HPDE6-E6E7 (cell line): ENCODE results near the gene IRAK1.
A peak's percentile ranks its signal among the peaks of the same experiment; 100 is the strongest.

Source experiments
- DNase-seq: peaks from one replicate; pipeline ENCODE4 v3.0.0; 2011; ENCODE audit warnings: missing footprints; ENCODE audit errors: extremely low spot score

IRAK1 gene

DNA sequence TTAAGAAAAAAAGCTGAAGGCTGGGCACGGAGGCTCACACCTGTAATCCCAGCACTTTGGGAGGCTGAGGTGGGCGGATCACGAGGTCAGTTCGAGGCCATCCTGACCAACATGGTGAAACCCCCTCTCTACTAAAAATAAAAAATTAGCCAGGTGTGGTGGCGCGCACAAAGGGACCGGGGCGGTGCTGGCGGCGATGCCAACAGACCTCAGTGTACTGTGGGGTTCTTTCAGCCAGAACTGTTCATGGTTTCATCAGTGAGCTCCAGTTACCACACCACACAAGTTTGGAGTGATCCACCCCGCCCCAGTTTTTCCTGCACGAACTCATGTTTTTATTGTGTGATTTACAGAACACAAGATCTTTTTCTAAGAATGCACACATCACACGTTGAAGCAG lies 21.2 kb upstream of the IRAK1 start:
- DNase-seq: no peak

DNA sequence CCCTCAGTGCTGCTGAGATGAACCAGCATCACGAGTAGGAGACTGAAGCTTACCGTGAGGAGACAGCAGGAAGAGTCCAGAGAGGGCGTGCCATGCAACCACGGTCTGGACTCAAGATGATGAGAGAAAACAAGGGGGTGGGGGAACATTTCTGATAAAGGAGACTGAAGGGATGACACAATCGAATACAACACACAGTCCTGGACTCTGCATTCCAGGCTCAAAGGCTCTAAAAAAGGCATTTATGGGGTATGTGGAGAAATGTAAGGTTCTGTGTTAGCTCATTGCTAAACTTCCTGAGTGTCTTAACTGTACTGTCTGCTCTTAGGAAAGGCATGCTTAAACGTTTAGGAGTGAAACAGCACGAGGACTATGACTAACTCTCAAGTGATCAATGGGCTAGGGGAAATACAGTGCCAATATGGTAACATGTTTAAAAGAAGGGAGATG lies 20.6 kb upstream of the IRAK1 start:
- DNase-seq: no peak

DNA sequence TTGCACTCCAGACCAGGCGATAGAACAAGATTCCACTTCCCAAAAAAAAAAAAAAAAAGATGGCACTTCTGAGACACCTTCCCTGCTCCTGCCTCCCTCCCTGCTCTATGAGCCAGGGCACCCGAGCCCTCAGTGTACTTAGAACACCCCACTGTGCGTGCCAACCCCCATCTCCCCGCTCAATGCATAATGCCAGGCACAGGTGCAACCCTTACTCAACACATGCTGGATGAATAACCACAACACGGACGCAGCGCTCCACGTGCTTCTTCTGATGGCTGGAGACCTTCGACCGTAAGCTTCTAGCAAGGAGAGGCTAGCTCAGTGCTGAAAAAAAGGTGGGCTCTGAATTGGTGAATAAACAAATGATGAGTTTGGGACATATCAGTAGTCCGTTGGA lies 19.9 kb upstream of the IRAK1 start:
- no peak for DNase-seq

DNA sequence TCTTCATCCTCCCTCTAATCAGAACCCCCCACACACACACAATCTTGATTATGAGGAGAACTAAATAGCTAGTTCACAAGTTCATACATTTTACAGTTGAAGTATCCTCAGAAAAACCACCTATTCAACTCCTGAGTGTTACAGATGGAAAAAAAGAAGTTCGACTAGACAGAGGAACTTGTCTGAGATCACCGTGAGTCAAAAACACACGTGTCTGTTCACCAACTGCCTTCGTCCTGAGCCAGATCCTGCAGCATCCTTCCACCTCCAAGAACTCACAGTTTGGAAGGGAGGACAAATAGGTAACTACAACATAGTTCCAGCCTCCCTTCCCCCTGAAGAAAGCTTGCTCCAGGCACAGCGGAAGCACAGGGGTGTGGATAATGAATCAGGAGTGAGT lies 19.0 kb upstream of the IRAK1 start:
- no peak for DNase-seq

DNA sequence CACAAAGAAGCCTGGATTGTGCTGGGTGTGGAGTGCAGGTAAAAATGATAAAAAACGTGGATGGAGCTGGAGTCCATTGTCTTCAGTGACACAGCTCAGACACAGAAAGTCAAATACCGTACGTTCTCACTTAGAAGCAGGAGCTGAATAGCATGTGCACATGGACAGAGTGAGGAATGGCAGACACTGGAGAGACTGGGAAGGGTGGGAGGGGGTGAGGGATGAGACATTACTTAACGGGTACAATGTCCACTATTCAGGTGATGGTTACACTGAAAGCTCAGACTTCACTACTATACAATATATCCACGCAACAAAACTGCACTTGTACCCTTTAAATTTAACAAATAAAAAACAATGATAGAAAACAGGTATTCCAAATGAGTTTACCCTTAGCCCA lies 18.1 kb upstream of the IRAK1 start:
- no peak for DNase-seq

- DNase-seq: no peak
These were observed 16.8 kb upstream of the IRAK1 start for GRCh38 chrX:154036513-154036912.

DNA sequence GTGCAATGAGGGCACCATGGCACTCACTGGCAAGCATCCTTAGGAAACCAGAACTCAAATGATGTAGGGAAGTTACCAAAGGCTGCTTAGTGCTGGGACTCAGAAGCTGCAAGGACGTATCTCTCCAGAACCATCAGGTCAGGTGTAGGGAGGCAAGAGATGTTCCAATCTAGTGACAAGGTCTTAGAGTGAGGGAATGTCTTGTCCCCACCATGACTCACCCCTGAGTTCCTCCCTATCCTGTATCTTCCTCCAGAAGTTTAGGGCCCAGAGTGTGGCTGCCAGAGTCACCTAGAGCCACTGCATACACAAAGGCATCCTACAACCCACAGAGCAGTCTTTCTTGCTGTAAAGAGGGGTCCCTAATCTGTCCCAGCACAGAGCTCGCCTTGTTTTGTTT lies 14.1 kb upstream of the IRAK1 start:
- DNase-seq: no peak

DNA sequence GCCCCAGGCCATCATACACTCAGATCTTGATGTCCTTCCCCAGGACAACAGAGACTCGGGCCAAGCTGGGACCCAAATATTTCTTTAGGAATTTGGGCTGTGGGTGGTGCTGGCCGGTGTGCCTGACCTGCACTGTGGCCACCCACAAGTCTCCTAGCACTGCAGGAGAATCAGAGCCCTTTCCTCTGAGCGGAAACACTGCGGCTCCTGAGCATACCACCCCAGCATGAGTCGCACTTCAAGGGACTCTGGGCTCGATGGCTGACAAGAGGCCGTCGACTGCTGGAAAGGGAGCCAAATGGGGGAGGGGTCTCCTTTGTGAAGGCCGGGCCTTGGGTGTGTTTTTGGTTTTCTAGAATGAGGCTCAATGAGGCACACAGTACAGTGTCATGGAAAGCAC lies 13.0 kb upstream of the IRAK1 start:
- no peak for DNase-seq

DNA sequence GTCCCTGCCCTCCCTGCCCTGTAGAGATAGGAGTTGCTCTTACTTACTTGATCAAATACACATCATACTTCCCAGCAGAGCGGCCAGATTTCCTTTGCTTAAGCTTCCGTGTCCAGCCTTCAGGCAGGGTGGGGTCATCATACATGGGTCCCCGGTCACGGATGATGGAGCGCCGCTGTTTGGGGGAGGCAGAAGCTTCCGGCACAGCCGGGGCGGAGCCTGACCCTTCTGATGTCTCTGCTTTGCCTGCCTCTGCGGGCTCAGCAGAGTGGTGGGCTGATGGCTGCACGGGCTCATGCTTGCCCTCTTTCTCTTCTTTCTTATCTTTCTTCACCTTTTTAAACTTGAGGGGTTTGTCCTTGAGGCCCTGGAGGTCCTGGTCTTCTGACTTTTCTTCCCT lies 12.5 kb upstream of the IRAK1 start:
- DNase-seq: no peak

- no peak for DNase-seq
These were observed 11.1 kb upstream of the IRAK1 start for GRCh38 chrX:154030715-154031305.

DNA sequence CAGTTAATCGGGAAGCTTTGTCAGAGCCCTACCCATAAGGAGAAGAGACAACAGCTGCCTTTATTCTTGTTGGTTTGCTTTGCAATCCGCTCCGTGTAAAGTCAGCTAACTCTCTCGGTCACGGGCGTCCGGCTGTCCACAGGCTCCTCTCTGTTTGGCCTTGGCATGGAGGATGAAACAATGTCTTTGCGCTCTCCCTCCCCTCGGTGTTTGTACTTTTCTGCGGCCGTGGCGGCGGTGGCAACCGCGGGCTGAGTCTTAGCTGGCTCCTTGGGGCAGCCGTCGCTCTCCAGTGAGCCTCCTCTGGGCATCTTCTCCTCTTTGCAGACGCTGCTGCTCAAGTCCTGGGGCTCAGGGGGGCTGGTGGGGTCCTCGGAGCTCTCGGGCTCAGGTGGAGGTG lies 10.6 kb upstream of the IRAK1 start:
- DNase-seq: no peak

DNA sequence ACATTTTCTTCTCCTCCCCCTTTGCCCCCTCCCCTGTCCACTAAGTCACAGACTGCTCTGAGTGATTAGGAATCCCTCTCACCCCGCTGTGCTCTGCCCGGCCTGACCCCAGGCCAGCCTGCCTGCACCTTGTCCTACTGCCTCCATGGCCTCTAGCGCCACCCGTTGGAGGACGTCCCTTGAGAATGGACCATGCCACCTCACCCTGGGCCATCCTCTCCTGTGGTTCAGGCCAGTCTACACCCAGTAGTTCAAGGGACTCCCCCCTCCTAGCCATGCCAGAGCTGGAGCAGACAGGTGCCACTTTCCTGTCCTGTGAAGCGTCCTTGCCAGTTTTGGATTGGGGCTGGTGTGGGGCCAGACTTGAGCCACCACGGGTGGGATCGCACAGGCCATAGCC lies 9.7 kb upstream of the IRAK1 start:
- no peak for DNase-seq

- no peak for DNase-seq
These were observed 8.9 kb upstream of the IRAK1 start for GRCh38 chrX:154028502-154029184.

- no peak for DNase-seq
These were observed 8.3 kb upstream of the IRAK1 start for GRCh38 chrX:154027986-154028385.

- no peak for DNase-seq
These were observed 7.3 kb upstream of the IRAK1 start for GRCh38 chrX:154027022-154027402.

GRCh38 chrX:154026136-154027021 lies 6.7 kb upstream of the IRAK1 start:
- no peak for DNase-seq

DNA sequence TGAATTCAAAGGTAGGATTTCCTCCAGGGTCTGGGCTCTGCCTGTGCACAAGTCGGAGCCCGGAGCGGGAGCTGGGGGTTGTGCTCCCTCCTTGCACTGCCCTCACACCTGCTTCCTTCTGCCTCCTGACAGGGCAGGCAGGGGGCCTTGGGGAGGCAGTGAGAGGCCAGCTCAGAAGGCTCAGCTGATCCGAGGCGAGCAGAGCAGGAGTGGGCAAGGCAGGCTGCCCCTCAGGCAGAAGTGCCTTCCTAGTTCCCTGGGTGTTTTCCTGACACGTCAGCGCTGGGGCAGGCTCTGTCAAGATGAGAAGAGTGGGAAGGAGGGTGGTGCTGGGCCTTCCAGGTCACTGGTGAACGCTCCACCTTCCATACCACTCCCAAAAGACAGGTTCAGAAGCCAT lies 5.5 kb upstream of the IRAK1 start:
- DNase-seq: peak; percentile 76

GRCh38 chrX:154024271-154024670 lies 4.6 kb upstream of the IRAK1 start:
- DNase-seq: no peak

DNA sequence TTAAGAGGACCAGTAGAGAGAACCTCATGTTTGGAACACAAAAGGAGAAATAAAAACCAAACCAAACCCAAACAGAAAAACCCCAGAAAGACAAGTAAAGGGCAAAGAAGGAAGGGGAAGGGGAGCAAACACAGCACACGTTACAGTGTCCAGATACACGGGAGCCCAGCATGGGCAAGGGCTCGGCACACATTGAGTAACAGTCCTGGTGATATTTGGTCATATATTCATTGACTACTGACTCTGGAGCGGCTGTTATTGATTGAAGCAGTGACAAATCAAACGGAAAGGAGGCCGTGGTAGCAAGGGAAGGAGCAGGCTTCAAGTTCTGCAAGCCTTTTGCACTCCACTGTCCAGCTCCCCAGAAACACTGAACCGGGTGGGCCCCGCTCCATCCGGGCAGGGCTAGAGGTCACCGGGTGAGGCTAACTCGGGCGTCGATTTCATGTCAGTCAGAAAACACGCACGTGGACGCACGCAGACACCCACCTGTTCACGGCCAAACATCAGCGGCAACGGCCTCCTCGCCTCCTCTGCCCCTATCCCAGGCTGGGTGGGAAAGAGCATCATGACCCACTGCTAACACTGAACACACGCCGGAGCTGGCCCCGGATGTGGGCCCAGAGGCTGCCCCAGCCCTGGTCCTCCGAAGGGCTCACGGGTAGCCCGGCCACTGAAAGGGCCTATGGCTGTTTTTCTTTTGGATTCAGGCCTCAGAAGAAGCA lies 3.7 kb upstream of the IRAK1 start:
- DNase-seq: no peak

- no peak for DNase-seq
These were observed 2.4 kb upstream of the IRAK1 start for GRCh38 chrX:154022108-154022507.

DNA sequence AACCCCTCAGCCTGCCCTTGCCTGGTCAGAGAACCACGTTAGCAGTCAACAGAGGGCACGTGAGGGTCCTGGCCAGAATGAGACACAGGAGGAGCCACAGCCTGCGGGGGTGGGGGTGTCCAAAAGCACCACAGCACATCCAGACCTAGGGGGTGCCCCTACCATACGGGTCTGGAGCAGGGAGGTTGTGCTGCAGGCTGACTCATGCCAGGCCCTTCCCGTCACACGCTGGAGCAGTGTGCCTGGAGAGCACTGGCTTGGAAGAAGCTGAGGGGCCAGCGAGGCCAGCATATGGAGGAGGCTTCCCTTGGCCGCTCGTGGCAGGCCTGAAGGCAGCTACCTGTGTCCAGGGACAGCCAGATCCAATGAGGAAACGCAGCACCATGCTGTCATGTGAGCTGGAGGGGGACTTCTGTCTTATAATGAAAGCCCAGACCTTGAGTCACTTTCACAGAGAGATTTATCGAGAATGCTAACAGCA lies 1.5 kb upstream of the IRAK1 start:
- peak; percentile 67 for DNase-seq

GRCh38 chrX:154020536-154021115 lies 924 bp upstream of the IRAK1 start:
- DNase-seq: no peak
